SK-N-SH treated with all-trans-retinoic acid at 6 μM for 48 hours (cell line): ENCODE measurements around the gene SEPTIN8.

Source experiments
- ATAC-seq: fragments of 200-7000 bp; cut with Tn5 transposase; 3 replicates; pipeline ENCODE4 v1.9.1; 2020; ENCODE audit warnings: mild to moderate bottlenecking, moderate library complexity
- BACH2 ChIP-seq: fragments of 250-450 bp; sonication (Bioruptor Pico); IDR thresholded peaks from 2 replicates; pipeline ENCODE4 v1.9.0; 2021; ENCODE audit warnings: mild to moderate bottlenecking, borderline replicate concordance
- ISL1 ChIP-seq: fragments of 250-450 bp; sonication (Bioruptor Pico); IDR thresholded peaks from 2 replicates; pipeline ENCODE4 v2.1.2; 2022; ENCODE audit warnings: mild to moderate bottlenecking, moderate library complexity
- OSR1 ChIP-seq: fragments of 250-450 bp; sonication (Bioruptor Pico); IDR thresholded peaks from 2 replicates; pipeline ENCODE4 v1.8.0; 2022; ENCODE audit warnings: moderate library complexity, mild to moderate bottlenecking, inconsistent platforms
- PPARA ChIP-seq: fragments of 250-450 bp; sonication (Bioruptor Pico); IDR thresholded peaks from 2 replicates; pipeline ENCODE4 v1.5.0; 2020; ENCODE audit warnings: mild to moderate bottlenecking, borderline replicate concordance
- RARB ChIP-seq: fragments of 250-450 bp; sonication (Bioruptor Pico); IDR thresholded peaks from 2 replicates; pipeline ENCODE4 v1.8.0; 2021; ENCODE audit warnings: mild to moderate bottlenecking, moderate library complexity
- SNAI2 ChIP-seq: fragments of 250-450 bp; sonication (Bioruptor Pico); IDR thresholded peaks from 2 replicates; pipeline ENCODE4 v1.5.0; 2020; ENCODE audit warnings: mild to moderate bottlenecking, moderate library complexity
- TOX ChIP-seq: fragments of 250-450 bp; sonication (Bioruptor Pico); IDR thresholded peaks from 2 replicates; pipeline ENCODE4 v1.8.0; 2021; ENCODE audit warnings: mild to moderate bottlenecking, moderate library complexity, borderline replicate concordance
- ZFP3 ChIP-seq: fragments of 250-450 bp; sonication (Bioruptor Pico); IDR thresholded peaks from 2 replicates; pipeline ENCODE4 v1.5.0; 2020; ENCODE audit warnings: mild to moderate bottlenecking, moderate library complexity
- ZFP30 ChIP-seq: fragments of 450-650 bp; formaldehyde crosslinking; IDR thresholded peaks from 2 replicates; pipeline ENCODE4 v1.5.0; 2022; ENCODE audit warnings: mild to moderate bottlenecking, moderate library complexity
- ZNF565 ChIP-seq: fragments of 450-650 bp; formaldehyde crosslinking; conservative IDR thresholded peaks from 2 replicates; pipeline ENCODE4 v1.5.0; 2020; ENCODE audit warnings: low read depth, mild to moderate bottlenecking, moderate library complexity
- ZNF8 ChIP-seq: fragments of 450-650 bp; formaldehyde crosslinking; IDR thresholded peaks from 2 replicates; pipeline ENCODE4 v1.5.0; 2020; ENCODE audit warnings: mild to moderate bottlenecking, moderate library complexity
- TF ChIP-seq, protein P1 (sequence below): fragments of 250-450 bp; sonication (Bioruptor Pico); IDR thresholded peaks from 2 replicates; pipeline ENCODE4 v1.8.0; 2021; ENCODE audit warnings: low read depth, mild to moderate bottlenecking, moderate library complexity, borderline replicate concordance
- TF ChIP-seq, protein P2 (sequence below): fragments of 250-450 bp; sonication (Bioruptor Pico); IDR thresholded peaks from 2 replicates; pipeline ENCODE4 v1.5.1; 2020; ENCODE audit warnings: low read depth, mild to moderate bottlenecking, moderate library complexity
- TF ChIP-seq, protein P3 (sequence below): fragments of 250-450 bp; sonication (Bioruptor Pico); IDR thresholded peaks from 2 replicates; pipeline ENCODE4 v1.5.1; 2021; ENCODE audit warnings: mild to moderate bottlenecking, moderate library complexity
- TF ChIP-seq, protein P4 (sequence below): fragments of 250-450 bp; sonication (Bioruptor Pico); IDR thresholded peaks from 2 replicates; pipeline ENCODE4 v1.5.0; 2020; ENCODE audit warnings: mild to moderate bottlenecking, moderate library complexity
- TF ChIP-seq, protein P5 (sequence below): fragments of 250-450 bp; sonication (Bioruptor Pico); IDR thresholded peaks from 2 replicates; pipeline ENCODE4 v1.8.0; 2020; ENCODE audit warnings: mild to moderate bottlenecking, moderate library complexity, borderline replicate concordance

SEPTIN8 gene

DNA sequence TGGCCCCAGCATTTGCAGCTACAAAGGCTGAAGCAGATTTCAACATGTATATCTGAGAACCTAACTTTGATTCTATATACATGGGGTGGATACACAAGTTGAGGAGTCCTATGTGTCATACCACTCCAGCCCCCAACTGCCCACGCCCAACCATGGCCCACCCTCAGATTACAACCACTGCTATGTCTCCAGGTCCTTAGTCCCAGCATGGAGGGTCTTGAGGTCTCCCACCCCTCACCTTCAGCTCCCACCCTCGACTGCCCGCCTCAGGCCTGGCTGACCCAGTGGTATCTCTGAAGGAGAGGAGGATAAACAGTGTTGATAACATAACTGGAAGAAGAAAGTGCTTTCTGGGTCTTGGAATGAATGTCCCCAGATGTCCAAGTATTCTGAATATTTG is 44.3 kb upstream of the SEPTIN8 start:
- TF ChIP-seq, protein P1, sequence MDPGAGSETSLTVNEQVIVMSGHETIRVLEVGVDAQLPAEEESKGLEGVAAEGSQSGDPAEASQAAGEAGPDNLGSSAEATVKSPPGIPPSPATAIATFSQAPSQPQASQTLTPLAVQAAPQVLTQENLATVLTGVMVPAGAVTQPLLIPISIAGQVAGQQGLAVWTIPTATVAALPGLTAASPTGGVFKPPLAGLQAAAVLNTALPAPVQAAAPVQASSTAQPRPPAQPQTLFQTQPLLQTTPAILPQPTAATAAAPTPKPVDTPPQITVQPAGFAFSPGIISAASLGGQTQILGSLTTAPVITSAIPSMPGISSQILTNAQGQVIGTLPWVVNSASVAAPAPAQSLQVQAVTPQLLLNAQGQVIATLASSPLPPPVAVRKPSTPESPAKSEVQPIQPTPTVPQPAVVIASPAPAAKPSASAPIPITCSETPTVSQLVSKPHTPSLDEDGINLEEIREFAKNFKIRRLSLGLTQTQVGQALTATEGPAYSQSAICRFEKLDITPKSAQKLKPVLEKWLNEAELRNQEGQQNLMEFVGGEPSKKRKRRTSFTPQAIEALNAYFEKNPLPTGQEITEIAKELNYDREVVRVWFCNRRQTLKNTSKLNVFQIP (CRISPR knock-in tag): no peak
- TF ChIP-seq, protein P2, sequence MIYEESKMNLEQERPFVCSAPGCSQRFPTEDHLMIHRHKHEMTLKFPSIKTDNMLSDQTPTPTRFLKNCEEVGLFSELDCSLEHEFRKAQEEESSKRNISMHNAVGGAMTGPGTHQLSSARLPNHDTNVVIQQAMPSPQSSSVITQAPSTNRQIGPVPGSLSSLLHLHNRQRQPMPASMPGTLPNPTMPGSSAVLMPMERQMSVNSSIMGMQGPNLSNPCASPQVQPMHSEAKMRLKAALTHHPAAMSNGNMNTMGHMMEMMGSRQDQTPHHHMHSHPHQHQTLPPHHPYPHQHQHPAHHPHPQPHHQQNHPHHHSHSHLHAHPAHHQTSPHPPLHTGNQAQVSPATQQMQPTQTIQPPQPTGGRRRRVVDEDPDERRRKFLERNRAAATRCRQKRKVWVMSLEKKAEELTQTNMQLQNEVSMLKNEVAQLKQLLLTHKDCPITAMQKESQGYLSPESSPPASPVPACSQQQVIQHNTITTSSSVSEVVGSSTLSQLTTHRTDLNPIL (CRISPR knock-in tag): no peak
- no peak for TF ChIP-seq TOX (CRISPR knock-in tag)
- TF ChIP-seq ZNF8 (CRISPR knock-in tag): no peak
- TF ChIP-seq OSR1: no peak
- no peak for TF ChIP-seq BACH2 (CRISPR knock-in tag)
- TF ChIP-seq, protein P3, sequence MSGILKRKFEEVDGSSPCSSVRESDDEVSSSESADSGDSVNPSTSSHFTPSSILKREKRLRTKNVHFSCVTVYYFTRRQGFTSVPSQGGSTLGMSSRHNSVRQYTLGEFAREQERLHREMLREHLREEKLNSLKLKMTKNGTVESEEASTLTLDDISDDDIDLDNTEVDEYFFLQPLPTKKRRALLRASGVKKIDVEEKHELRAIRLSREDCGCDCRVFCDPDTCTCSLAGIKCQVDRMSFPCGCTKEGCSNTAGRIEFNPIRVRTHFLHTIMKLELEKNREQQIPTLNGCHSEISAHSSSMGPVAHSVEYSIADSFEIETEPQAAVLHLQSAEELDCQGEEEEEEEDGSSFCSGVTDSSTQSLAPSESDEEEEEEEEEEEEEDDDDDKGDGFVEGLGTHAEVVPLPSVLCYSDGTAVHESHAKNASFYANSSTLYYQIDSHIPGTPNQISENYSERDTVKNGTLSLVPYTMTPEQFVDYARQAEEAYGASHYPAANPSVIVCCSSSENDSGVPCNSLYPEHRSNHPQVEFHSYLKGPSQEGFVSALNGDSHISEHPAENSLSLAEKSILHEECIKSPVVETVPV: no peak
- TF ChIP-seq ISL1 (CRISPR knock-in tag): no peak
- no peak for TF ChIP-seq PPARA (CRISPR knock-in tag)
- no peak for TF ChIP-seq ZFP30 (CRISPR knock-in tag)
- TF ChIP-seq ZFP3: no peak
- TF ChIP-seq, protein P4, sequence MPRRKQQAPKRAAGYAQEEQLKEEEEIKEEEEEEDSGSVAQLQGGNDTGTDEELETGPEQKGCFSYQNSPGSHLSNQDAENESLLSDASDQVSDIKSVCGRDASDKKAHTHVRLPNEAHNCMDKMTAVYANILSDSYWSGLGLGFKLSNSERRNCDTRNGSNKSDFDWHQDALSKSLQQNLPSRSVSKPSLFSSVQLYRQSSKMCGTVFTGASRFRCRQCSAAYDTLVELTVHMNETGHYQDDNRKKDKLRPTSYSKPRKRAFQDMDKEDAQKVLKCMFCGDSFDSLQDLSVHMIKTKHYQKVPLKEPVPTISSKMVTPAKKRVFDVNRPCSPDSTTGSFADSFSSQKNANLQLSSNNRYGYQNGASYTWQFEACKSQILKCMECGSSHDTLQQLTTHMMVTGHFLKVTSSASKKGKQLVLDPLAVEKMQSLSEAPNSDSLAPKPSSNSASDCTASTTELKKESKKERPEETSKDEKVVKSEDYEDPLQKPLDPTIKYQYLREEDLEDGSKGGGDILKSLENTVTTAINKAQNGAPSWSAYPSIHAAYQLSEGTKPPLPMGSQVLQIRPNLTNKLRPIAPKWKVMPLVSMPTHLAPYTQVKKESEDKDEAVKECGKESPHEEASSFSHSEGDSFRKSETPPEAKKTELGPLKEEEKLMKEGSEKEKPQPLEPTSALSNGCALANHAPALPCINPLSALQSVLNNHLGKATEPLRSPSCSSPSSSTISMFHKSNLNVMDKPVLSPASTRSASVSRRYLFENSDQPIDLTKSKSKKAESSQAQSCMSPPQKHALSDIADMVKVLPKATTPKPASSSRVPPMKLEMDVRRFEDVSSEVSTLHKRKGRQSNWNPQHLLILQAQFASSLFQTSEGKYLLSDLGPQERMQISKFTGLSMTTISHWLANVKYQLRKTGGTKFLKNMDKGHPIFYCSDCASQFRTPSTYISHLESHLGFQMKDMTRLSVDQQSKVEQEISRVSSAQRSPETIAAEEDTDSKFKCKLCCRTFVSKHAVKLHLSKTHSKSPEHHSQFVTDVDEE (CRISPR knock-in tag): no peak
- TF ChIP-seq, protein P5, sequence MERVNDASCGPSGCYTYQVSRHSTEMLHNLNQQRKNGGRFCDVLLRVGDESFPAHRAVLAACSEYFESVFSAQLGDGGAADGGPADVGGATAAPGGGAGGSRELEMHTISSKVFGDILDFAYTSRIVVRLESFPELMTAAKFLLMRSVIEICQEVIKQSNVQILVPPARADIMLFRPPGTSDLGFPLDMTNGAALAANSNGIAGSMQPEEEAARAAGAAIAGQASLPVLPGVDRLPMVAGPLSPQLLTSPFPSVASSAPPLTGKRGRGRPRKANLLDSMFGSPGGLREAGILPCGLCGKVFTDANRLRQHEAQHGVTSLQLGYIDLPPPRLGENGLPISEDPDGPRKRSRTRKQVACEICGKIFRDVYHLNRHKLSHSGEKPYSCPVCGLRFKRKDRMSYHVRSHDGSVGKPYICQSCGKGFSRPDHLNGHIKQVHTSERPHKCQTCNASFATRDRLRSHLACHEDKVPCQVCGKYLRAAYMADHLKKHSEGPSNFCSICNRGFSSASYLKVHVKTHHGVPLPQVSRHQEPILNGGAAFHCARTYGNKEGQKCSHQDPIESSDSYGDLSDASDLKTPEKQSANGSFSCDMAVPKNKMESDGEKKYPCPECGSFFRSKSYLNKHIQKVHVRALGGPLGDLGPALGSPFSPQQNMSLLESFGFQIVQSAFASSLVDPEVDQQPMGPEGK (CRISPR knock-in tag): no peak
- no peak for TF ChIP-seq ZNF565 (CRISPR knock-in tag)
- TF ChIP-seq SNAI2 (CRISPR knock-in tag): no peak
- ATAC-seq: no peak

DNA sequence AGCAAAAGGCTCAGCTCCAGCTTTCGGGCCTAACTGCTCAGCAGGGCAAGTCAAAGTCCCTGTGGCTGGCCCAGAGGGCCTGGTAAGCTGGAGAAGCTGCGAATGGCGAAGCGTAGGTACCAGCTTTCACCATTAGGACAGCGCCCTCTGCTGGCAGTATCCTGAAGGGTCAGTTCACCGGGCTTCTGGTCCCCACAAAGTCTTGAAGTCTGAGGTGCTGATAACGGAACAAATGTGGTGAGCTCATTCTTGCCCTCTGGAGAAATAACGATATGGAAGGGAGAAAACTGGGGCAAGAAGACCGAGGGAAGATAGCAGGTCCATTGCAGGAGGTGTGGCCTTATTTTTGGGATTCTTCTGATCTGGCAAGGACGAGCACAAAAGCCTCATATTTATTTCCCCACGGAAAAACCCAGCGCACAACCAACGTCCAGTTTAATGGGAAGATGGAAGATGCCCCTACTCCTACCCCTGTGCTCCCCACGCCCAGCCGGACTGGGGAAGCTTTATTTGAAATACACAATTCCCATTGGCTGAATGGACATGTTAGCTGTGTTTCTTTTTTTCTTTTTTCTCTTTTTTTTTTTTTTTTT is 43.2 kb upstream of the SEPTIN8 start:
- no peak for TF ChIP-seq SNAI2 (CRISPR knock-in tag)
- TF ChIP-seq RARB (CRISPR knock-in tag): no peak
- TF ChIP-seq ZFP30 (CRISPR knock-in tag): no peak
- no peak for TF ChIP-seq TOX (CRISPR knock-in tag)
- TF ChIP-seq, protein P5 (CRISPR knock-in tag): no peak
- ATAC-seq: peak; percentile 97

DNA sequence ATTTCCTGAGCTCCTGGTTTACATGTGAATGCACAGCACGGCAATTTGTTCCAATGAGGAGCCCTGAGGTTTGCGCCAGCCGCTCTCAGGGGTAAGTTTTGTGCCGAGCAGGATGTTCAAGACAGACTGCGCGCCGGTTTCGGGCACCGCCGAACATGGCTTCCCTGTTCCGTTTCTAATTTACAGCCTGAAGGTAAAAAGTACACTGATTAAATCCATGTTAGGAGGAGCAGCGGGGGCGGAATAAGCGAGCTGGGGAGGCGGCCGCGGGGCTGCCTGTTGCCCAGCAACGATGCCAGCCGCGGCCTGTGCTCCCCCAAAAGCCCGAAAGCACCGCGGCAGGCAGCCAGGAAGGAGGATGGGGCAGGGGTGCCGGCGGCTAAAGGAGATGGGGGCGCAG is 42.4 kb upstream of the SEPTIN8 start:
- no peak for ATAC-seq
- TF ChIP-seq TOX (CRISPR knock-in tag) (no peak), ZNF8 (CRISPR knock-in tag) (no peak)
- TF ChIP-seq, protein P4 (CRISPR knock-in tag): no peak
- TF ChIP-seq, protein P2 (CRISPR knock-in tag): no peak
- TF ChIP-seq, protein P5 (CRISPR knock-in tag): no peak
